AG10803 (cell line): ENCODE data around the gene PTCHD1.

Experiments used
- DNase-seq: peaks from one replicate; pipeline ENCODE4 v3.0.0; 2010; ENCODE audit warnings: low read depth
- H3K4me3 ChIP-seq: 2 replicates; pipeline ENCODE4 v1.5.1; 2011; ENCODE audit warnings: mild to moderate bottlenecking, low read length, control low read depth
- TF ChIP-seq, protein P1 (sequence below): conservative IDR thresholded peaks from 2 replicates; pipeline ENCODE4 v1.5.1; 2011; ENCODE audit warnings: mild to moderate bottlenecking, low read length, control low read depth, inconsistent platforms

PTCHD1 gene

GRCh38 chrX:23373129-23373804 lies 38.6 kb downstream of the PTCHD1 start:
- TF ChIP-seq, protein P1, sequence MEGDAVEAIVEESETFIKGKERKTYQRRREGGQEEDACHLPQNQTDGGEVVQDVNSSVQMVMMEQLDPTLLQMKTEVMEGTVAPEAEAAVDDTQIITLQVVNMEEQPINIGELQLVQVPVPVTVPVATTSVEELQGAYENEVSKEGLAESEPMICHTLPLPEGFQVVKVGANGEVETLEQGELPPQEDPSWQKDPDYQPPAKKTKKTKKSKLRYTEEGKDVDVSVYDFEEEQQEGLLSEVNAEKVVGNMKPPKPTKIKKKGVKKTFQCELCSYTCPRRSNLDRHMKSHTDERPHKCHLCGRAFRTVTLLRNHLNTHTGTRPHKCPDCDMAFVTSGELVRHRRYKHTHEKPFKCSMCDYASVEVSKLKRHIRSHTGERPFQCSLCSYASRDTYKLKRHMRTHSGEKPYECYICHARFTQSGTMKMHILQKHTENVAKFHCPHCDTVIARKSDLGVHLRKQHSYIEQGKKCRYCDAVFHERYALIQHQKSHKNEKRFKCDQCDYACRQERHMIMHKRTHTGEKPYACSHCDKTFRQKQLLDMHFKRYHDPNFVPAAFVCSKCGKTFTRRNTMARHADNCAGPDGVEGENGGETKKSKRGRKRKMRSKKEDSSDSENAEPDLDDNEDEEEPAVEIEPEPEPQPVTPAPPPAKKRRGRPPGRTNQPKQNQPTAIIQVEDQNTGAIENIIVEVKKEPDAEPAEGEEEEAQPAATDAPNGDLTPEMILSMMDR: no peak
- DNase-seq: peak; percentile 26
- no peak overlapping the region for H3K4me3 ChIP-seq

- no peak overlapping the region for H3K4me3 ChIP-seq
- TF ChIP-seq, protein P1: no peak
- DNase-seq: no peak
Measured at GRCh38 chrX:23374291-23374690, 39.6 kb downstream of the PTCHD1 start.

DNA sequence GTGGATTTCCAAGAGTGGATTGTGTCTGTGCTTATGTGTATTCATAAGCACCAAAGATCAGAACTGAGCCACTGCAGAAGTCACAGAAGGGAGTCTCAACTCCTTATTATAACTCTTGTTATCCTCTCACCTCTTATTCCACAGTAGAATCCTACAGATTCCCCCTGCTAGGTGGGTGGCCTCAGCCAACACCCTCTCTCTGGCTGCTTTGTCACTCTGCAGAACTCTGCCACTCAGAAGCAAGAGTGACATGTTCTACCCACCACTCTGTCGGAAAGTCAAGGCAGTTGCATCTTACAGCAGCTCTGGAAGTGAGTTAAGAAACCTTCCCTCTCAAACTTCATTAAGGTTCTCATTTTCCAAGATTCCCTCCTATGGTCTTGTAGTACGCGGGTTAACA lies 41.9 kb downstream of the PTCHD1 start:
- no peak overlapping the region for H3K4me3 ChIP-seq
- DNase-seq: no peak
- TF ChIP-seq, protein P1: no peak

- TF ChIP-seq, protein P1: no peak
- H3K4me3 ChIP-seq: no peak overlapping the region
- no peak for DNase-seq
Measured at GRCh38 chrX:23380581-23380980, 45.9 kb downstream of the PTCHD1 start.

DNA sequence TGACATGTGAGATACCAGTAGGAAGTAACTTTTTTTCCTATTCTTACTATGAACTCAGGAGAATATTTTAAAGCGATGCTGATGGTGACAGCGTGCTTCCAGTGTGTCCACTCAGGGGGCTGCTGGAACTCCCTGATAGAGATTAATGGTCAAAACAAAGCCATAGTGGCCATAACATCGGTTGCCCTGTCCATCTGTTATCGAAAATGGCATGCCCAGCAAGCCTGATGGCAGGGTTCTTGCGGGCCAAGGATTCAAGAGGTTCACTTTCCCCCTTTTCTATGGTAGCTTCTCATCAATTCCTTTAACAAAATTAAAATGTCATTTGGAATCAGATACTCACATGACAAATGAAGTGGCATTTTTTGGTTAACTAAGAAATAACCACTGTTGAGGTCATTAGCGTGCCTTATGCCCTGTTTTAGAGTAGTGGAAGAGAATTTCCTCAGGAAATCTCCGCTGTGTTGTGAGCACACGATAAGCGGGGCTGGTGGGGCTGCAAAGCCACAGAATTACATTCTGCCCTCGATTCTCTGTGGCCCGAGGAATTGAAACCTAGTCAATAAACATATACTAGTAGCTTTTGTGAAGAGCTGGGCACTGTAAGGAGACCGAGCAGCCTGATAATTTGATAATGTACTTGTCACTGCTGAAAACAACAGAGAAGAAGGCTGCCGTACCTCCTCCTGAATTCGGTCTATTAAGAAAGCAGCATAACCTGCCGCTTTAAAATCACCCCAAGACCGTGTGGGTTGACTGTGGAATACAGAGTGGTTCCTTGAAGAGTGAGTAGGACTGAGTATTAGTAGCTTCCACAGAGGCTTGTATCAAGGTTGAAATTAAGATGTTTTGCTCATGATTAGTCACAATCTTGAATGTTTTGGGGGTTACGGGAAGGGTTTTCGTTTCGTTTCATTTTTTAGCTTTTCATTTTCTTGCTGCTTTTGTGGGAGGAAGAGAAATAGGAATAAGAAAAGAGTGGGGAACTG lies 46.7 kb downstream of the PTCHD1 start:
- H3K4me3 ChIP-seq: no peak overlapping the region
- TF ChIP-seq, protein P1: no peak
- DNase-seq: no peak

DNA sequence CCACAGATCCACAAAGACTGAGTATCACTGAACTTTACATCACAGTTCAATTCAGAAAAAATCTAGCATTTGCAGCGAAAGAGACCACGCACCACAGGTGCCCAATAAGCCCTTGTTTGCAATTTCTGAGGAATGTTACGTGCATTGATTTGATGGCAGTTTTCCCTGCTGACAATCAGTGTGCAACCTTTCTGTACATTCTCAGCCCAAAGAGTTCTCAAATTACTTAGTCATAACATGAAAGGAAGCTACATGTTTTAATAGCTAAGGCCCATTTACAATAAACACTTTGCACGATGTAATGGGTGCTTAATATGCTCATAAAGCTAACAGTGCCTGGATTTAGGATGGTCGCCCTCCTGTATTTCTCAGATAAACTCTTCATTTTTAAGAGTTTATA lies 47.9 kb downstream of the PTCHD1 start:
- TF ChIP-seq, protein P1: no peak
- H3K4me3 ChIP-seq: no peak overlapping the region
- no peak for DNase-seq

GRCh38 chrX:23383411-23383810 lies 48.8 kb downstream of the PTCHD1 start:
- DNase-seq: peak; percentile 3
- no peak overlapping the region for H3K4me3 ChIP-seq
- TF ChIP-seq, protein P1: no peak
